OCI-LY3 (cell line): ENCODE measurements around the gene DENND6A.
"Not testable (repeated sequence)": the region's sequence is repeated elsewhere in the genome, so short reads cannot be mapped to it uniquely, and the experiment has no call there.

Experiments used
- EZH2phosphoT487 ChIP-seq: fragments of 200-600 bp; shearing (Covaris generic); IDR thresholded peaks from 2 replicates; pipeline ENCODE4 v1.6.1; 2018; ENCODE audit warnings: antibody characterized with exemption, mixed run types, low read depth
- TF ChIP-seq, protein P1 (sequence below): fragments of 200-600, 300-600 bp; sonication (generic); IDR thresholded peaks from 2 replicates; pipeline ENCODE4 v1.5.1; 2014; ENCODE audit warnings: antibody characterized with exemption, low read length, low read depth

- TF ChIP-seq, protein P1, sequence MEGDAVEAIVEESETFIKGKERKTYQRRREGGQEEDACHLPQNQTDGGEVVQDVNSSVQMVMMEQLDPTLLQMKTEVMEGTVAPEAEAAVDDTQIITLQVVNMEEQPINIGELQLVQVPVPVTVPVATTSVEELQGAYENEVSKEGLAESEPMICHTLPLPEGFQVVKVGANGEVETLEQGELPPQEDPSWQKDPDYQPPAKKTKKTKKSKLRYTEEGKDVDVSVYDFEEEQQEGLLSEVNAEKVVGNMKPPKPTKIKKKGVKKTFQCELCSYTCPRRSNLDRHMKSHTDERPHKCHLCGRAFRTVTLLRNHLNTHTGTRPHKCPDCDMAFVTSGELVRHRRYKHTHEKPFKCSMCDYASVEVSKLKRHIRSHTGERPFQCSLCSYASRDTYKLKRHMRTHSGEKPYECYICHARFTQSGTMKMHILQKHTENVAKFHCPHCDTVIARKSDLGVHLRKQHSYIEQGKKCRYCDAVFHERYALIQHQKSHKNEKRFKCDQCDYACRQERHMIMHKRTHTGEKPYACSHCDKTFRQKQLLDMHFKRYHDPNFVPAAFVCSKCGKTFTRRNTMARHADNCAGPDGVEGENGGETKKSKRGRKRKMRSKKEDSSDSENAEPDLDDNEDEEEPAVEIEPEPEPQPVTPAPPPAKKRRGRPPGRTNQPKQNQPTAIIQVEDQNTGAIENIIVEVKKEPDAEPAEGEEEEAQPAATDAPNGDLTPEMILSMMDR, result not testable (repeated sequence)
- not testable (repeated sequence) for TF ChIP-seq EZH2phosphoT487
Measured at GRCh38 chr3:57634259-57634658, 58.6 kb downstream of the DENND6A start.
